HCT116 (cell line): ENCODE data around the gene SYTL5. TPM values are rescaled to one million over a fixed set of nuclear protein-coding genes. Genes with fewer than 3 reads are reported as not detected.

Experiments used
- ATAC-seq: fragments of 200-7000 bp; cut with Tn5 transposase; 2 replicates; pipeline ENCODE4 v1.9.1; 2020; ENCODE audit warnings: mild to moderate bottlenecking, moderate library complexity
- BruUV-seq: library from RNA; stranded (reverse); fragments of 400-500 nt; replicated peaks from 2 replicates; lab custom pipeline; 2021; lab: Mats Ljungman, UMichigan
- CTCF ChIA-PET: fragments of 300-600 bp; sonication (Branson Sonifier 250); formaldehyde crosslinking; loops from one replicate; lab custom pipeline; 2021; ENCODE audit warnings: antibody characterized with exemption; lab: Charles Lee
- POLR2A ChIA-PET: fragments of 300-600, 350-600 bp; sonication (Branson Sonifier 250); formaldehyde crosslinking; loops from one replicate; lab custom pipeline; 2021; ENCODE audit warnings: antibody characterized with exemption; lab: Charles Lee
- RAD21 ChIA-PET, 2 experiments: fragments of 300-600 bp; sonication (Branson Sonifier 250); formaldehyde crosslinking; loops; one replicate each; lab custom pipeline; 2023; ENCODE audit warnings: low total read pairs in 2 of 2; ENCODE audit not compliant: uncharacterized antibody in 2 of 2, unreplicated experiment in 2 of 2, low non-redundant PET in 1 of 2; lab: Charles Lee
- DNase-seq: peaks from one replicate; pipeline ENCODE4 v3.0.0-alpha.2; 2010; ENCODE audit warnings: low read depth, low spot score
- H2AFZ ChIP-seq: fragments of 200-600 bp; shearing (Covaris generic), sonication (generic); 2 replicates; pipeline ENCODE4 v1.6.1; 2017; ENCODE audit warnings: low read depth, mixed run types, mixed read lengths, antibody characterized with exemption, low read length; ENCODE audit not compliant: poor library complexity, severe bottlenecking
- H3K27ac ChIP-seq: 2 replicates; pipeline ENCODE4 v1.5.1; 2012; ENCODE audit warnings: low read depth, low read length
- H3K27me3 ChIP-seq: fragments of 200-600 bp; sonication (generic); 2 replicates; pipeline ENCODE4 v1.6.1; 2016; ENCODE audit warnings: mixed run types, low read length, mixed read lengths; ENCODE audit not compliant: insufficient read depth
- H3K36me3 ChIP-seq, 2 experiments: fragments of 200-500 bp in 1 of 2; fragments of 200-600 bp in 1 of 2; sonication (Bioruptor generic) in 1 of 2; sonication (generic) in 1 of 2; 2 replicates each; pipeline versions ENCODE4 v1.5.1 to v1.6.1; 2014 to 2016; ENCODE audit warnings: low read length in 2 of 2, inconsistent platforms in 1 of 2, mixed read lengths in 1 of 2, mixed run types in 1 of 2; ENCODE audit not compliant: insufficient read depth in 2 of 2, control insufficient read depth in 1 of 2
- H3K4me1 ChIP-seq, 2 experiments: fragments of 200-600 bp in 1 of 2; sonication (generic) in 1 of 2; 2 replicates each; pipeline versions ENCODE4 v1.5.1 to v1.6.1; 2012 to 2017; ENCODE audit warnings: low read length in 2 of 2, inconsistent platforms in 1 of 2, mild to moderate bottlenecking in 1 of 2, mixed read lengths in 1 of 2, mixed run types in 1 of 2, moderate library complexity in 1 of 2; ENCODE audit not compliant: insufficient read depth in 2 of 2, control insufficient read depth in 1 of 2
- H3K4me2 ChIP-seq: fragments of 200-600 bp; sonication (generic); 2 replicates; pipeline ENCODE4 v1.6.1; 2017; ENCODE audit warnings: mixed run types, low read length, mixed read lengths
- H3K4me3 ChIP-seq, 2 experiments: fragments of 200-600 bp in 1 of 2; sonication (generic) in 1 of 2; replicated peaks in 1 of 2; 2 replicates each; pipeline ENCODE4 v1.5.1; 2011 to 2016; ENCODE audit warnings: low read length in 2 of 2, control low read depth in 1 of 2, low read depth in 1 of 2, mild to moderate bottlenecking in 1 of 2, mixed read lengths in 1 of 2, mixed run types in 1 of 2
- H3K79me2 ChIP-seq: fragments of 200-600 bp; sonication (generic); 2 replicates; pipeline ENCODE4 v1.6.1; 2017; ENCODE audit warnings: mild to moderate bottlenecking, mixed run types, low read length, moderate library complexity, mixed read lengths; ENCODE audit not compliant: insufficient read depth
- H3K9ac ChIP-seq: fragments of 200-600 bp; sonication (generic); 2 replicates; pipeline ENCODE4 v1.6.1; 2016; ENCODE audit warnings: low read length, mixed read lengths
- H3K9me2 ChIP-seq: fragments of 200-600 bp; sonication (generic), shearing (Covaris generic); 2 replicates; pipeline ENCODE4 v1.6.1; 2017; ENCODE audit warnings: mixed run types, mild to moderate bottlenecking, moderate library complexity; ENCODE audit not compliant: insufficient read depth
- H3K9me3 ChIP-seq, 2 experiments: fragments of 200-500 bp in 1 of 2; fragments of 200-600 bp in 1 of 2; sonication (Bioruptor generic) in 1 of 2; sonication (generic) in 1 of 2; 2 replicates each; pipeline ENCODE4 v1.6.1; 2014 to 2017; ENCODE audit warnings: low read length in 2 of 2, mixed read lengths in 2 of 2, inconsistent platforms in 1 of 2, low read depth in 1 of 2, mild to moderate bottlenecking in 1 of 2, mixed run types in 1 of 2, moderate library complexity in 1 of 2; ENCODE audit not compliant: control insufficient read depth in 1 of 2, insufficient read depth in 1 of 2
- H4K20me1 ChIP-seq: fragments of 200-600 bp; sonication (generic), shearing (Covaris generic); 2 replicates; pipeline ENCODE4 v1.6.1; 2017; ENCODE audit warnings: mixed run types, mild to moderate bottlenecking, moderate library complexity; ENCODE audit not compliant: insufficient read depth
- ATF3 ChIP-seq: IDR thresholded peaks from 2 replicates; pipeline ENCODE4 v1.6.1; 2012
- CBX3 ChIP-seq: IDR thresholded peaks from 2 replicates; pipeline ENCODE4 v1.6.1; 2012; ENCODE audit warnings: low read depth
- CEBPB ChIP-seq: IDR thresholded peaks from 2 replicates; pipeline ENCODE4 v1.6.1; 2012; ENCODE audit warnings: low read depth
- EGR1 ChIP-seq: IDR thresholded peaks from 2 replicates; pipeline ENCODE4 v1.6.1; 2012; ENCODE audit warnings: low read depth
- ELF1 ChIP-seq: IDR thresholded peaks from 2 replicates; pipeline ENCODE4 v1.6.1; 2012; ENCODE audit warnings: low read depth, borderline replicate concordance
- EZH2 ChIP-seq: fragments of 200-600 bp; sonication (generic); IDR thresholded peaks from 2 replicates; pipeline ENCODE4 v1.6.1; 2017; ENCODE audit warnings: antibody characterized with exemption, mixed run types
- EZH2phosphoT487 ChIP-seq: fragments of 200-600 bp; IDR thresholded peaks from 2 replicates; pipeline ENCODE4 v1.6.1; 2018; ENCODE audit warnings: antibody characterized with exemption, borderline replicate concordance
- FOSL1 ChIP-seq: IDR thresholded peaks from 2 replicates; pipeline ENCODE4 v1.6.1; 2012; ENCODE audit warnings: low read depth
- JUND ChIP-seq: IDR thresholded peaks from 2 replicates; pipeline ENCODE4 v1.6.1; 2012
- MAX ChIP-seq: IDR thresholded peaks from 2 replicates; pipeline ENCODE4 v1.6.1; 2012
- POLR2AphosphoS5 ChIP-seq: IDR thresholded peaks from 2 replicates; pipeline ENCODE4 v1.6.1; 2011; ENCODE audit warnings: mild to moderate bottlenecking, low read depth, low read length, moderate library complexity
- RAD21 ChIP-seq: IDR thresholded peaks from 2 replicates; pipeline ENCODE4 v1.6.1; 2012; ENCODE audit warnings: low read depth, mild to moderate bottlenecking
- REST ChIP-seq: IDR thresholded peaks from 2 replicates; pipeline ENCODE4 v1.6.1; 2012; ENCODE audit warnings: low read depth
- SP1 ChIP-seq: IDR thresholded peaks from 2 replicates; pipeline ENCODE4 v1.6.1; 2012; ENCODE audit warnings: low read depth
- TCF7L2 ChIP-seq: IDR thresholded peaks from 2 replicates; pipeline ENCODE4 v1.7.0; 2011; ENCODE audit warnings: borderline replicate concordance, inconsistent platforms; ENCODE audit not compliant: insufficient read depth, insufficient read length; ENCODE audit errors: extremely low read depth
- YY1 ChIP-seq: IDR thresholded peaks from 2 replicates; pipeline ENCODE4 v1.6.1; 2011; ENCODE audit warnings: low read length, low read depth, moderate library complexity, mild to moderate bottlenecking; ENCODE audit not compliant: insufficient replicate concordance; ENCODE audit errors: extremely low read depth
- ZBTB33 ChIP-seq: IDR thresholded peaks from 2 replicates; pipeline ENCODE4 v1.6.1; 2011; ENCODE audit warnings: mild to moderate bottlenecking, low read length, moderate library complexity; ENCODE audit not compliant: insufficient replicate concordance; ENCODE audit errors: extremely low read depth
- ZFX ChIP-seq: fragments of 450-650 bp; IDR thresholded peaks from 2 replicates; pipeline ENCODE4 v1.6.1; 2017
- ZNF274 ChIP-seq: fragments of 200-500 bp; sonication (Bioruptor generic); IDR thresholded peaks from 2 replicates; pipeline ENCODE4 v1.6.1; 2014; ENCODE audit warnings: mild to moderate bottlenecking, low read depth, low read length, inconsistent platforms
- intact Hi-C: fragments of 100-400 bp; cut with micrococcal nuclease; formaldehyde crosslinking; loops from 2 replicates; pipeline ENCODE4 v1.10.0; 2022
- total RNA-seq: library from RNA; stranded (reverse); gene quantifications from one replicate; pipeline ENCODE4 v1.2.1, GENCODE V29; 2021; ENCODE audit not compliant: unreplicated experiment

SYTL5 gene
- total RNA-seq, 1 experiment from 2014 or later = 0.20 TPM

GRCh38 chrX:38129366-38129765 lies 123.0 kb downstream of the SYTL5 start:
- DNase-seq = no peak
- TF ChIP-seq CEBPB (no peak), FOSL1 (no peak), REST (no peak), TCF7L2 (no peak), EZH2phosphoT487 (no peak), CBX3 (no peak), ZNF274 (no peak), ATF3 (no peak), EZH2 (no peak), JUND (no peak), ELF1 (no peak), MAX (no peak), EGR1 (no peak), RAD21 (no peak), YY1 (no peak), ZFX (no peak), POLR2AphosphoS5 (no peak), ZBTB33 (no peak), SP1 (no peak)
- intact Hi-C loops = no loop called here
- ATAC-seq = no peak
- ChIA-PET RAD21 (no interaction called here), POLR2A (no interaction called here), CTCF (no interaction called here)
- H3K9me2 ChIP-seq = no peaks in the 10 kb centered on the region
- H3K27me3 ChIP-seq = no peaks in the 10 kb centered on the region
- H4K20me1 ChIP-seq = no peaks in the 10 kb centered on the region
- H3K4me1 ChIP-seq = no peaks in the 10 kb centered on the region
- no peak overlapping the region for H3K4me3 ChIP-seq
- no TSS peak for BruUV-seq
- no peak overlapping the region for H3K27ac ChIP-seq
- no peak overlapping the region for H3K9ac ChIP-seq
- H3K79me2 ChIP-seq = no peaks in the 10 kb centered on the region
- H2AFZ ChIP-seq = no peak overlapping the region
- H3K4me2 ChIP-seq = no peak overlapping the region
- H3K36me3 ChIP-seq = no peaks in the 10 kb centered on the region
- H3K9me3 ChIP-seq = no peaks in the 10 kb centered on the region
